ENCODE measurements around the gene TNIP3.

DNA sequence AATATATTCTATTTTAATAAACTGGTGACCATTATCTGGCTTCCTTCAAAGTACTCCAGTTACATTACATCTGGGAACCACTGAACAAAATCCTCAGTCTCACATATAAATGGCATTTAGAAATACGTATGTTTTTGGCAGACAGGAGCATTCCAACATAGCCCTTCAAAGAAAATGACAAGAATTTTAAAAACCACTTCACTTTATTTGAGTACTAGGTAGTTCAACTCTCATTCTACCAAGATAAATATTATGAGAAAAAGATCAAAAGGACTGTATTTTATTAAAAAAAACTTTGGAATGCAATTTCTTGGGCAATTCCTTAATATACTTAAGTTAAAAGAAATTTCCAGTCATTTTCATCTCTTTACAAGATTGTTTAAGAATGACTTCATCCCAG is 17.6 kb downstream of the TNIP3 start:
- TF ChIP-seq CTCF (IDR thresholded peaks at IDR 0.05): no peak
- no peak for TF ChIP-seq POLR2A (IDR thresholded peaks at IDR 0.05)
